Measurements from ENCODE around the gene NPAP1.
"Not testable (repeated sequence)": the region's sequence is repeated elsewhere in the genome, so short reads cannot be mapped to it uniquely, and the experiment has no call there.

NPAP1 gene, protein sequence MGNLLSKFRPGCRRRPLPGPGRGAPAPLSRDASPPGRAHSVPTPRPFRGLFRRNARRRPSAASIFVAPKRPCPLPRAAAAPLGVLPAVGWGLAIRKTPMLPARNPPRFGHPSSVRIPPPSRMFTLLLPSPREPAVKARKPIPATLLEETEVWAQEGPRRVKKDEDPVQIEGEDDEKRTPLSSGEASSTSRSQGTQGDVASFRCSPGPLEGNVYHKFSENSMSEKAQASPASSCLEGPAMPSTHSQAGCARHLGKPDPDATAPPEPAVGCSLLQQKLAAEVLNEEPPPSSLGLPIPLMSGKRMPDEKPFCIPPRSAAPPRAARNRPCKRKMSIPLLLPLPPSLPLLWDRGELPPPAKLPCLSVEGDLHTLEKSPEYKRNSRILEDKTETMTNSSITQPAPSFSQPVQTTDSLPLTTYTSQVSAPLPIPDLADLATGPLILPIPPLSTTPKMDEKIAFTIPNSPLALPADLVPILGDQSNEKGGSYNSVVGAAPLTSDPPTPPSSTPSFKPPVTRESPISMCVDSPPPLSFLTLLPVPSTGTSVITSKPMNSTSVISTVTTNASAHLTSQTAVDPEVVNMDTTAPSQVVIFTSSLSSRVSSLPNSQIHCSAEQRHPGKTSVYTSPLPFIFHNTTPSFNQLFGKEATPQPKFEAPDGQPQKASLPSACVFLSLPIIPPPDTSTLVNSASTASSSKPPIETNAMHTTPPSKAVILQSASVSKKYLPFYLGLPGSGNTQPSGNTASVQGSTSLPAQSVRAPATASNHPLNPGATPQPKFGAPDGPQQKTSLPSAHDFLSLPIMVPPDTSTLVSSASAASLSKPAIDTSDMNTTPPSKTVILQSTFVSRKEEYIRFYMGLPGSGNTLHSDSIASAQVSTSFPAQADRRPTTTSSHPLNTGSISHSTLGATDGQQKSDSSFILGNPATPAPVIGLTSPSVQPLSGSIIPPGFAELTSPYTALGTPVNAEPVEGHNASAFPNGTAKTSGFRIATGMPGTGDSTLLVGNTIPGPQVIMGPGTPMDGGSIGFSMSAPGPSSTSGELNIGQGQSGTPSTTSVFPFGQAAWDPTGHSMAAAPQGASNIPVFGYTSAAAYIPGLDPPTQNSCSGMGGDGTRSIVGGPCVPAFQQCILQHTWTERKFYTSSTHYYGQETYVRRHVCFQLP

DNA sequence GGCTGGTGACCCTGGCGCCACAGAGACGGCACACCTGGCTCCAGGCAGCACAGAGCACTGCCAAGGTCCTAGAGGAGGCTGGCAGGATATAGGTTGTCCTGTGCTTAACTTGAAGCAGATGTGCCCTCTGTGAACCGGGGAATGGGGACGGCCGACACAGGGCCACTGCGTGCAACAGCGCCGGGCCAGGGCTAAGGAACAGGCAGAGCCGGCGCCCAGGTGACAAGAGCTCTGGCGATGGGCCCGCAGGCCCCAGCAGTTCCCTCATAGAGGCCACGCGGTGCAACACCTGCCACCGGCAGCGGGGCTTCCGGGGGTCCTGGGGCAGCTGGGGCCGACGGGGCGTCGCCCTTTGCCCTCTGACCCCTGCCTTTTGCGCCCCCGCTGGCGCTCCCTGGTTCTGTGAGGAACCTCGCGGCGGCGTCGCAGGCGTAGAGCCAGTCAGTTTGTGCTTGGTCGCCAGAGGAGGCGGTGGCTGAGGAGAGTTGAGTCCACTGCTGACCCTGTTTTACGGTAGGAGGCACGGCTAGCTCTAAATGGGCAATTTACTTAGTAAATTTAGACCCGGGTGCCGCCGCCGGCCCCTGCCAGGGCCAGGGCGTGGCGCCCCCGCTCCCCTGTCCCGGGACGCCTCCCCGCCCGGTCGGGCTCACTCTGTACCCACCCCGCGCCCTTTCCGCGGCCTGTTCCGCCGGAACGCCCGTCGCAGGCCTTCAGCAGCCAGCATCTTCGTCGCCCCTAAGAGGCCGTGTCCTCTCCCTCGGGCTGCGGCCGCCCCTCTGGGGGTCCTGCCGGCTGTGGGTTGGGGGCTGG is at the start of gene NPAP1:
Gene NPAP1, plus strand, starts transcription at position 444 of the 813 bp plus-strand sequence. Its CDS starts 93 bp downstream, at position 537.
- no peak for DNase-seq
- H3K4me1 Mint-ChIP-seq, result no peaks in the 10 kb centered on the region
- no peaks in the 10 kb centered on the region for H3K27me3 Mint-ChIP-seq
- H3K9me3 Mint-ChIP-seq, result peaks cover 25% of the 10 kb centered on the region
- H3K27ac Mint-ChIP-seq, result no peak within 1 kb of the TSS
- no peak for ATAC-seq
- peaks cover 3% of the 10 kb centered on the region for H3K36me3 Mint-ChIP-seq (ENCODE audit: low read depth)
- H3K4me3 Mint-ChIP-seq, result no peak within 1 kb of the TSS

DNA sequence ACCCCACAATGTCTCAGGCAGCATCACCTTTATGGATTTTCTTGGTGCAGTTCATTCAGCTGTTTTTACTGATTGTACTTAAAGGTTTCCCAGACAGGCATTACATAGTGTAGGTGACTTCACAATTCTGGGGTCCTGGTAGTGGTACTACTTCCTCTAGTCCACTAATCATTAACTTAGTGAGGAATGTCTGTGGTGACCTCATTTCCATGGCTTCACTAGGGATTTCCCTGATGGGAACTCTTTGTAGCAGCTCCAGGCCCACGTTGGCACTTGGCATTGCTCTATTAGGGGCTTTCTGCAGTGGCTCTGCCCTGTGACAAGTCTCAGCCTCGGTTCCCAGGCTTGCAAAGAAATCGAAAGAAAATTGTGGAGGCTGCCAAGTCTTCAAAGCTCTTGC is 48.1 kb upstream of the NPAP1 start:
- no peak for ATAC-seq
- H3K27me3 Mint-ChIP-seq, result no peaks in the 10 kb centered on the region
- H3K4me1 Mint-ChIP-seq, result no peaks in the 10 kb centered on the region
- no peak overlapping the region for H3K4me3 Mint-ChIP-seq
- H3K27ac Mint-ChIP-seq, result no peak overlapping the region
- H3K9me3 Mint-ChIP-seq, result peaks cover 20% of the 10 kb centered on the region
- H3K36me3 Mint-ChIP-seq (ENCODE audit: low read depth), result no peaks in the 10 kb centered on the region
- no peak for DNase-seq

DNA sequence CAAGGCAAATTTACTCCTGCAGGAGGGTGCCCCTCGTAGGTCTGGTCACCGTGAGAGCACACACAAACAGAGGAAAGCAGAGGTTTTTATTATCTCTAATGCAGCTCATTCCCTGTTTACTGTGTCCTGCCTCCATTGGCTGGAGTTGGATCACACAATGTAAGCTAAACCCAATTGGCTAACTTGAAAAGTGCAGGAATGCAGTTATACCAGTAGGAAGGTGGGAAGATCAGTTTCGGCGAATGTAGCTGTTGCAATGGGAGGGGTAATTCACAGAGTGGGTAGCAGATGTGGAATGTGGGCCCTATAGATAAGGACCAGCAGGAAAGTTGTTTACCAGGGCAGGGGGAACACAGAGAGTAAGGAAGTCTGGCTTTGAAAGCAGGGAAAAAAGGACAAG is 42.5 kb upstream of the NPAP1 start:
- Mint-ChIP-seq H3K36me3 (ENCODE audit: low read depth) (no peaks in the 10 kb centered on the region), H3K4me1 (no peaks in the 10 kb centered on the region), H3K27ac (no peak overlapping the region), H3K4me3 (no peak overlapping the region), H3K27me3 (no peaks in the 10 kb centered on the region), H3K9me3 (peaks cover 33% of the 10 kb centered on the region)
- ATAC-seq (no peak), DNase-seq (no peak)

DNA sequence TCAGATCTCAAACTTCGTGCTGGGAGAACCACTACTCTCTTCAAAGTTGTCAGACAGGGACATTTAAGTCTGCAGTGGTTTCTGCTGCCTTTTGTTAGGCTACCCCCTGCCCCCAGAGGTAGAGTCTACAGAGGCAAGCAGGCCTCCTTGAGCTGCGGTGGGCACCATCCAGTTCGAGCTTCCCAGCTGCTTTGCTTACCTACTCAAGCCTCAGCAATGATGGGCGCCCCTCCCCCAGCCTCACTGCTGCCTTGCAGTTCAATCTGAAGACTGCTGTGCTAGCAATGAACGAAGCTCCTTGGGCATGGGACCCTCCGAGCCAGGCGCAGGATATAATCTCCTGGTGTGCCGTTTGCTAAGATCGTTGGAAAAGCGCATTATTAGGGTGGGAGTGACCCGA is 36.2 kb upstream of the NPAP1 start:
- H3K4me1 Mint-ChIP-seq; H3K4me3 Mint-ChIP-seq; ATAC-seq; H3K27me3 Mint-ChIP-seq; DNase-seq; H3K27ac Mint-ChIP-seq; H3K36me3 Mint-ChIP-seq (ENCODE audit: low read depth): not testable (repeated sequence)
- peaks cover 26% of the 10 kb centered on the region for H3K9me3 Mint-ChIP-seq

DNA sequence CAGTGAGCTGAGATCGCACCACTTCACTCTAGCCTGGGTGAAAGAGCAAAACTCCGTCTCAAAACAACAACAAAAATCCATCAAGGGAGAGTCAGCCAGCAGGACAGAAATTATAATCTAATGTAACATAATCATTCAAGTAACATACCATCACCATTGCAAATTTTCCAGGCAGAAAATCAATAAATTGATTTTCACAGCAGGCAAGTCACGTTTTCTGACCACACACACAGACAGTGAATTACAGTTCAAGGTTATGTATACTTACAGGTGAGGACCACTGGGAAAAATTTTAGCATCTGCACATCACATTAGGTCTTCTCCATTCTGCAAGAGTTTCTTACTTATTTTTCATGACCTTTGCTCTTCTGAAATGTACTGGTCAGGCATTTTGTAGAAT is 29.9 kb upstream of the NPAP1 start:
- no peak overlapping the region for H3K27ac Mint-ChIP-seq
- H3K27me3 Mint-ChIP-seq, result no peaks in the 10 kb centered on the region
- no peak overlapping the region for H3K4me3 Mint-ChIP-seq
- DNase-seq (no peak), ATAC-seq (no peak)
- H3K9me3 Mint-ChIP-seq, result peaks cover 15% of the 10 kb centered on the region
- H3K36me3 Mint-ChIP-seq (ENCODE audit: low read depth), result no peaks in the 10 kb centered on the region
- H3K4me1 Mint-ChIP-seq, result no peaks in the 10 kb centered on the region

DNA sequence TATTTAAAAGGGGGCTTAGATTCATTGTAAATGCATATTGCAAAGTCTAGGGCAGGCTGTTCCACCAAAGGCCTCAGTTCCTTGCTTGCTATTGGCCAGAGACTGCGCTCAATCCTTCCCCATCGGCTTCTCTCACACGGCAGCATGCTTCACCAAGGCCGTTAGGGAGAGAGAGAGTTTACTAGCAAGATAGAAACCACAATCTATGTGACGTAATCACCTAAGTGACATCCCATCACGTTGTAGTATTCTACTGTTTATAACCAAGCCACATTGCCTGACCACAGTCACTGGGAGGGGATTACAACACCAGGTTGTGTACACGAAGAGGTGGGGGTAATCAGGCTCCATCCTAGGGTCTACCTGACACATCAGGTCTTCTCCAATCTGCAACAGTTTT is 16.0 kb upstream of the NPAP1 start:
- no peak overlapping the region for H3K27ac Mint-ChIP-seq
- H3K27me3 Mint-ChIP-seq, result no peaks in the 10 kb centered on the region
- DNase-seq (no peak), ATAC-seq (no peak)
- H3K4me3 Mint-ChIP-seq, result no peak overlapping the region
- no peaks in the 10 kb centered on the region for H3K36me3 Mint-ChIP-seq (ENCODE audit: low read depth)
- H3K4me1 Mint-ChIP-seq, result no peaks in the 10 kb centered on the region
- H3K9me3 Mint-ChIP-seq, result peaks cover 12% of the 10 kb centered on the region

DNA sequence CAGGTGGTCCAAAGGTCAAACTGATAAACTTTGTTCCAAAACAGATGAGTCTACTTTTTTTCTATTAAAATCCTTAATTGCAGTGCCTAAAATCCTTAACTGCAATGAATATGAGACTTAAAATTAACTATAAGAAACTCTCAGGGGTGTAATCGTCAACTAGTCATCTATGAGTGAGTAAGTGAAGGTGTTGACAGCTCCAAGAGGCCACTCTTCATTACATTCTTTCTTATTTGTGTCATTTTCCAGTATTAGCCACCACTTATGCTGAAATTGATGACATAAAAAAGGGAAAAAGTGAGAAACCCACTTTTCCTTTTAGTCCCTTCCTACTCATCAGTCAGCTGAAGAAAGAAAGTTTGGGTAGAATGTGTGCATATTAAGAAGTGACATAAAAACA is 12.6 kb upstream of the NPAP1 start:
- Mint-ChIP-seq H3K27me3 (no peaks in the 10 kb centered on the region), H3K4me3 (no peak overlapping the region), H3K27ac (no peak overlapping the region), H3K4me1 (no peaks in the 10 kb centered on the region), H3K36me3 (ENCODE audit: low read depth) (no peaks in the 10 kb centered on the region), H3K9me3 (peaks cover 27% of the 10 kb centered on the region)
- DNase-seq (no peak), ATAC-seq (no peak)

DNA sequence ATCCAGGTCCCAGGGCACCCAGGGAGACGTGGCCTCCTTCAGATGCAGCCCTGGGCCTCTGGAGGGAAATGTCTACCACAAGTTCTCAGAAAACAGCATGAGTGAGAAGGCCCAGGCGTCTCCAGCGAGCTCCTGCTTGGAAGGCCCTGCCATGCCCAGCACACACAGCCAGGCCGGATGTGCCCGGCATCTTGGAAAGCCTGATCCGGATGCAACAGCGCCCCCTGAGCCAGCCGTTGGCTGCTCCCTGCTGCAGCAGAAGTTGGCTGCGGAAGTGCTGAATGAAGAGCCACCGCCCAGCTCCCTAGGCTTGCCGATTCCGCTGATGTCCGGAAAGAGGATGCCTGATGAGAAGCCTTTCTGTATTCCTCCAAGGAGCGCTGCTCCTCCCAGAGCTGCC is 856 bp downstream of the NPAP1 start:
- no peak for DNase-seq

DNA sequence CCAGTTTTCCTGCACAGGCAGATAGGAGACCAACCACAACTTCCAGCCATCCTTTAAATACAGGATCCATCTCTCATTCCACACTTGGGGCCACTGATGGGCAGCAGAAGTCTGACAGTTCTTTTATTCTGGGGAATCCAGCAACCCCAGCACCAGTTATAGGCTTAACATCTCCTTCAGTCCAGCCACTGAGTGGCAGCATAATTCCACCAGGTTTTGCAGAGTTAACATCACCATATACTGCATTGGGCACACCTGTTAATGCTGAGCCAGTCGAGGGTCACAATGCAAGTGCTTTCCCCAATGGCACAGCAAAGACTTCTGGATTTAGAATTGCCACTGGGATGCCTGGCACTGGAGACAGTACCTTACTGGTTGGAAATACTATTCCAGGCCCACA is 2.9 kb downstream of the NPAP1 start:
- DNase-seq, result no peak
- no peak for ATAC-seq
- peaks cover 3% of the 10 kb centered on the region for H3K36me3 Mint-ChIP-seq (ENCODE audit: low read depth)
- no peak overlapping the region for H3K27ac Mint-ChIP-seq
- no peaks in the 10 kb centered on the region for H3K27me3 Mint-ChIP-seq
- H3K9me3 Mint-ChIP-seq, result peaks cover 26% of the 10 kb centered on the region
- no peak overlapping the region for H3K4me3 Mint-ChIP-seq
- H3K4me1 Mint-ChIP-seq, result no peaks in the 10 kb centered on the region

More for the DNA sequence above, 856 bp downstream of the NPAP1 start:
- Mint-ChIP-seq H3K4me1 (no peaks in the 10 kb centered on the region), H3K36me3 (ENCODE audit: low read depth) (peaks cover 3% of the 10 kb centered on the region), H3K27me3 (no peaks in the 10 kb centered on the region), H3K4me3 (no peak overlapping the region), H3K9me3 (peaks cover 30% of the 10 kb centered on the region), H3K27ac (no peak overlapping the region)
- no peak for ATAC-seq

DNA sequence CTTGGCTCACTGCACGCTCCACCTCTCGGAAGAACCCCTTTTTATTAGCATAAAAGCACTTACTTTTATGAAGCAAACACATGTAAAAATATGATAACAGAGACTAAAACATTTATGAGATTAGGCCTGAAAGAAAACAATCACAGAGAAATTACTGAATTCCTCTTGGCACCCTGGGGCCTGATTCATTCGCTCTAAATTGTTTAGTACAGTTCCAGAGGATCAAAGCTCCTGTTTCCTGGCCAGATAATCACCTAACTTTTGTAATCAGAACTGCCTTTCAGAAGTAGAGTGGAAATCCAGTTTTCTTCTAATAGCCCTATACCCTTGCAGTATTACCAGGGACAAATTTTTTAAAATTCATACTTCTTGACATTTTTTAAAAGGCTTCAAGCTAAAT is 6.4 kb downstream of the NPAP1 start:
- H3K36me3 Mint-ChIP-seq (ENCODE audit: low read depth), result peaks cover 3% of the 10 kb centered on the region
- no peak overlapping the region for H3K27ac Mint-ChIP-seq
- no peak for DNase-seq
- H3K4me1 Mint-ChIP-seq, result no peaks in the 10 kb centered on the region
- peaks cover 34% of the 10 kb centered on the region for H3K9me3 Mint-ChIP-seq
- no peaks in the 10 kb centered on the region for H3K27me3 Mint-ChIP-seq
- ATAC-seq, result no peak
- no peak overlapping the region for H3K4me3 Mint-ChIP-seq

DNA sequence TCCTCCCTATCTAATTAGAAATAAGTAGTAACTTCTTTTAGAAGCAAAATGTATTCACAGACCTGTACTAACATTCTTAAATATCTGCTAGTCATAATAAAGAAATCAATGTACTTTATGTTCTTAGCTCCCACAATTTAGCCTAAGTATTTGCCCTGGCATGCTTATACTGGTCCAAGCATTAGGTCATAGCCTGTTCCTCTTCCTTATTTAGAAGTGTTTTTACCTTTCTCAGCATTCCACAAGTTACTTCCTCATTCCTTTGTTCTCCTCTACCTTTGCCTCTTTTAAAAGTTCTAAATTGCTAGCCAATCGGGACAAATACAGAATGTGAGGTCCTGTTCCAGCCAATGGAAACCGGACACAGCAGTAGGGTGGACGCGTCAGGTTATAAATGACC is 7.3 kb downstream of the NPAP1 start:
- H3K4me1 Mint-ChIP-seq; H3K27me3 Mint-ChIP-seq; H3K27ac Mint-ChIP-seq; H3K4me3 Mint-ChIP-seq; DNase-seq; ATAC-seq; H3K36me3 Mint-ChIP-seq (ENCODE audit: low read depth): not testable (repeated sequence)
- H3K9me3 Mint-ChIP-seq, result peaks cover 25% of the 10 kb centered on the region

DNA sequence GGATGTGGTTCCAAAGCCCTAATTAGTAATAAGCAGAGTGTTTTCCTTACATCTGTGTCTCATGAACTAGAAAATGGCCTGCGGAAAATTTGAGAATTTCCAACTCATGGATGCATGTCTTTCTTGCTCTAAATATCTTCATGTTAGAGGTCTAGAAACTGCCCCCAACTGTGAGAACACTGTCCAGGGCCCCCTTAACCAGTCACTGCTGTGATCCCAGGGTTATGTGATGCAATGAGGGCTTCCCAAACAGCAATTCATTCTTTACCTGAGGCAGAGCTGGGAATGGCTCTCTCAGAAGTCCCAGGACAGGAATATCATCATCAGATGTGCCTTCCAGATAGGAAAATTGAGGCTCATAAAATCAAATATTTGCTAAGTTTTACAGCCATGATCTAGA is 8.2 kb downstream of the NPAP1 start:
- Mint-ChIP-seq H3K27me3 (no peaks in the 10 kb centered on the region), H3K27ac (no peak overlapping the region), H3K4me3 (no peak overlapping the region), H3K9me3 (peaks cover 22% of the 10 kb centered on the region), H3K36me3 (ENCODE audit: low read depth) (no peaks in the 10 kb centered on the region), H3K4me1 (no peaks in the 10 kb centered on the region)
- DNase-seq (no peak), ATAC-seq (no peak)

DNA sequence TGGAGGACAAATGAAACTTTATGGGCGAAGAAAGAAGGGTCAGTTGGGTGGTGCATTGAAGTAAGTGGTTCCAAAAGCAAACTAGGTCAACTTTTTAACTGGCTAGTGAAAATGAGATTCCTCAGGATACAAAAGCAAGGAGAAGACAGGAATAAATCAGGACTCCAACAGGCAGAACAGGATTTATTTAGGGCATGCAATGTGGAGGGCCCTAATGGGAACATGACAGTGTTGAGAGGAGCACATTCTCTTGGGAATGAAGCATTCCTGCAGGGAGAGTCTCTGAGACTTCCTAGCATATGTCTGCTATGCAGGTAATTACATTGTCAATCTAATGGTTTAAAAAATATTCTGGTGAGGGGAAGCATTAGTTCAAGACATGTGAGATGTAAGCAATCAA is 8.7 kb downstream of the NPAP1 start:
- Mint-ChIP-seq H3K4me1 (no peaks in the 10 kb centered on the region), H3K4me3 (no peak overlapping the region), H3K27me3 (no peaks in the 10 kb centered on the region), H3K36me3 (ENCODE audit: low read depth) (no peaks in the 10 kb centered on the region), H3K27ac (no peak overlapping the region), H3K9me3 (peaks cover 22% of the 10 kb centered on the region)
- no peak for DNase-seq
- ATAC-seq, result no peak

DNA sequence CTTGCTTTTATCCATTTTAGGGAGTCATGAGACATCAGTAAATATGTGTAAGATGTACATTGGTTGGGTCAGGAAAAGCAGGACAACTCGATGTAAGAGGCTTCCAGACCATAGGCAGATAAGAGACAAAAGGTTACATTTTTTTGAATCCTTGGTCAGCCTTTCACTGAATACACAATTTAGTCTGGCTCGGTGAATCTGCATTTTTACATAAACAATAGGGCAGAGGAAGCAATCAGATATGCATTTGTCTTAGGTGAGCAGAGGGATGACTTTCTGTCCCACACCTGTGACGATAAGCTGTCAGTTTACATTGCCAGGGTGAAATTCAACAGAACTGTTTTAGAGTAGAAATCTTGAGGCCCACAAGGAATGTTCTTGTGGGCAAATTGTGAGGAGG is 20.6 kb downstream of the NPAP1 start:
- H3K27me3 Mint-ChIP-seq, result no peaks in the 10 kb centered on the region
- no peaks in the 10 kb centered on the region for H3K4me1 Mint-ChIP-seq
- H3K4me3 Mint-ChIP-seq, result no peak overlapping the region
- H3K9me3 Mint-ChIP-seq, result peaks cover 10% of the 10 kb centered on the region
- H3K27ac Mint-ChIP-seq, result no peak overlapping the region
- no peaks in the 10 kb centered on the region for H3K36me3 Mint-ChIP-seq (ENCODE audit: low read depth)
- DNase-seq (no peak), ATAC-seq (no peak)
